NCI-H1048 (cell line): ENCODE results near the gene BTNL9.
"Not testable (repeated sequence)": the region's sequence is repeated elsewhere in the genome, so short reads cannot be mapped to it uniquely, and the experiment has no call there.

Experiments
- DNase-seq: peaks from one replicate; lab custom pipeline; 2025; lab: John Stamatoyannopoulos, UW

The BTNL9 gene

GRCh38 chr5:181100121-181100875 is 60.2 kb downstream of the BTNL9 start:
- DNase-seq: no peak

DNA sequence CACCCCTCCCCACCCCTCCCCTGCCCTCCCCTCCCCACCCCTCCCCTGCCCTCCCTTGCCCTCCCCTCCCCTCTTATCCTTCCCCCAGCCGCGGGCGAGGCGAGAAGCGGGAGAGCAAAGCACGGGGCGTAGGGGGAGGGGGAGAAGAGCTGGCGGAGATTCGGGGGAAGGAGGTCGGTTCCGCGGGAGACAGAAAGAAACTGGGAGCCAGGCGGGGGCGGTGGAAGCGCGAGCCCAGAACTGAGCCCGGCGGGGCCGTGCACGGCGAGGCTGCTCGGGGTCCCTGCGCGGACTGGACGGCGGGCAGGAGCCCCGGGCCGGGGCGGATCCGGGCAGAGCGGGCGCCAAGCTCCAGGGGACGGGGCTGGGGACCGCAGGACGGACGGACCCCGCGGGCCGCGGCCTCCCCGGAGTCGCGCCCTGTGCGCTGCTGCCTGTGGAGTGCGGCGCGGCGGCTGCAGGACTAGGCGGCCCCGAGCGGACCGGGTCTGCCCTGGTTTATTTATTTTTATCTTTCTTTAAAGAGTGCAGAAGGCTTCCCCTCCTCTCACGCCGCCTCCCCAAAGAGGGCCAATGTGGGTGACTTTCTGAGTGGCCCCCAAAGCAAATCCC is 61.1 kb downstream of the BTNL9 start:
- not testable (repeated sequence) for DNase-seq

DNA sequence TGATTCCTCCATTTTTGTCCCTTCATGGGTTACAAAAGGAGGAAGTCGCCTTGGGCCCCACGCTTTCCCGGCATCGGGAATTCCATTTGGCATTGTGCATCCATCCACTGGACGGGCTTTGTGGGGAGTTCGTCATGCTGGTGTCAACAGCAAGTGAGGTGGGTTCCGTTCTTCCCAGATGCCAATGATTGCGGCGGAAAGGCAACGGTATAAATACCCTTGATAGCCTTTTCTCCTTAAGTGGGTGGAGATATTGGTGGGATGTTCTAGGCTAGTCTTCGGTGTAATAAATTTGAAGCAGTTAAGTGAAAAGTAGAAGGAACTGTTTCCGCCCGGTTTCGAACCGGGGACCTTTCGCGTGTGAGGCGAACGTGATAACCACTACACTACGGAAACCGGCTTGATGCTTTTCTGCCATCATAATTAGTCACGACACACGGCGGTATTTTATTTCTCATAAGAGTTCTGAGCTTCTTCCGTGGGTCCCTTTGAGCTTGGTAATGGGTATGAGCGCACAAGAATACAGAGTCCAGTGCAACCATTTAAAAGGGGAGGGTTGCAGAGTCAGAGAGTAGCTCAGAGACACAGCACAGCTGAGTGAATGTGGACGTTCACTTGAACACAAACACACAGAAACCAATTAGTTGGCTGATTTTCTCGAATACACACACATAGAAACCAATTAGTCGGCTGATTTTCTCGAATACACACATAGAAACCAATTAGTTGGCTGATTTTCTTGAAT is 62.0 kb downstream of the BTNL9 start:
- DNase-seq: not testable (repeated sequence)

- DNase-seq: not testable (repeated sequence)
These were observed 64.1 kb downstream of the BTNL9 start for GRCh38 chr5:181104259-181104568.

DNA sequence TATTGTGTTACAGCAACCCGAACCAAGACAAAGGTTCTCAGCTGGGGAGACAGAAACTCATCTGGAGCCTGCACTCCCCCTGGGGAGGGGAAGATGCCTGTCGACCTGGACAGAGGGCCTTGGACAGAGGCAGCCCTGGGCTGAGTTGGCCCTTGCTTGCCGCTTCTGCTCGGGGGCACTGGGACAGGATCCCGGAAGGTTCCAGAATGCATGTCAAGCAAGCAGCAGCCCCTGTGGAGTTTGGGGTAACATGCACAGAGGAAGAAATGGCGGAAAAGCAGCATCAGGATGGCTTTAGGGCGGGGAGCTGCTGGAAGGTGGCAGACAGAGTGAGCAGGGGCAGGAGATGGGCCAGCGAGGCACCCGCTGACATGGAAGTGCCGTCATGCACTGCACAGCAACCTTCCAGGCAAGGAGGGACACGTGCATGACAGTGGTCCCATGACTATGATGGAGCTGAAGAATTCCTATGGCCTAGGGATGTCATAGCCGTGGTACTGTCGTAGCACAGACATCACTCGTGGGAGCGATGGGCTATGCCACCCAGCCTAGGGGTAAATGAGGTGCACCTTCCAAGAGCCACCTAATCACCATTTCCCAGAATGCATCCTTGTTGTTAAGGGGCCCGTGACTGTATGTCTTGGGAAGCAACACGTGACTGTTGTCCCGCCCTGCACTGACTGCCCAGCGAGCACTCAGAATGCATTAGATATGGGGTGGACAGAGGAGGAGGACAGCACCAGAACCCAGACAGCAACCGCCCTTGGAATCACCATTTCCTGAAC is 64.7 kb downstream of the BTNL9 start:
- not testable (repeated sequence) for DNase-seq

DNA sequence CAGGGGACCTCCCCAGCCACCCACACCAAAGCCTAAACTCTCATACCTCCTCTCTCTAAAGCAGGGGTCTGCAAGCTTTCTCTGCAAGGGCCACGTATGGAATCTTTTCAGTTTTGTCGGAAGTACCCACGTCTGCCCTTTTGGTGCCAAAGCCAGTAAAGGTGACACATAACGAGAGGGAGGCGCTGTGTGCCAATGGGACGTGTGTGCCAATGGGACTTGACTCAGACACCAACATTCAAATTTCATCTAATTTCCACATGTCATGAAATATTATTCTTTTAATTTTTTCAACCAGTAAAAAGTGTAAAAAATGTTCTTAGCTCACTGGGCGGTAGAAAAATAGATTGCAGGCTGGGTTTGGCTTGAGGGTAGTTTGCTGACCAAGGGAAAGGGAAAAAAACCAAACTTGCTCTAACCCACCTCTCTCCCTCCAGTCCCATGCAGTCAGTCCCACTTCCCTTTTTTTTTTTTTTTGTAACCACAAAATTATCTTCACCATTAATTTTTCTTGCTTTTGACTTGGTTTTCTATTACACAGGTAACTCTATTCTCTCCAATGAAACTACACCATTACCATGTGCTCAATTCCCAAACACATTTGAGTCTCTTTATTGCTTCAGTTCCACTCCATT is 65.4 kb downstream of the BTNL9 start:
- DNase-seq: no peak

GRCh38 chr5:181107699-181108098 is 67.6 kb downstream of the BTNL9 start:
- no peak for DNase-seq

DNA sequence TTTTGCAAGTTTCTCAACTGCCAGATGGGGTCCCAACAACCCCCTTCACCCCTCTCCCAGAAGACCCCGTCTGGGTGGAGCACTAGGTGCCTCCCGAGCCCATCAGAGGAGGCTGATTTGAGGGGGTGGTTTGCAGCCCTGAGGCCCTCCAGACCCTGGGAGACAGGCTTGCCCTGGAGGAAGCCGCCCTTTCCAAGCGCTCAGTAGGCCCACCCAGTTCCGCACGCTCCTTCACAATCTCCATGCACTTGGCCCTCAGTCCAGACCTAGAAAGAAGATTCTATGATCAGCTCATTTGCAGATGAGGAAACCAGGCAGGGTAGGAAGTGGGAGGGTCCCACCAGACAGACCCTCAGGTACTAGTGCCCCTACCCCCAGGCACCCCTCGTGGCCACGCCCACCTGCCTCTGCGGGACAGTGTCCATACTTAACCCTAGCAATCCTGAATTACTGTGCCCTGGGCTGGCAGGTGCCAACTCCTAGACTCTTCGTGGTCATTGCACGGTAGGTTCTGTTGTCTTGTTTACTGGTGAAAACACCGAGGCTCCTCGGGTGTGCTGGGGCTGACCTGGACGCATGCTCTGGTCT is 68.6 kb downstream of the BTNL9 start:
- DNase-seq: no peak

GRCh38 chr5:181109489-181110013 is 69.5 kb downstream of the BTNL9 start:
- DNase-seq: no peak

- no peak for DNase-seq
These were observed 70.9 kb downstream of the BTNL9 start for GRCh38 chr5:181111010-181111409.
